Measurements from ENCODE around the gene NKAIN1. TPM values are rescaled to one million over a fixed set of nuclear protein-coding genes. Genes with fewer than 3 reads are reported as not detected.

The NKAIN1 gene
- 0.10 TPM in 1 of 2 replicates, not detected in the other for total RNA-seq

GRCh38 chr1:31239653-31240241 lies at the start of gene NKAIN1:
Gene NKAIN1, minus strand, starts transcription at chr1:31239887. Its CDS starts 340 bp downstream, at chr1:31239547.

Other genes starting within 250 kb of the NKAIN1 start
- 107 TPM in 2 replicates for gene PUM1, start 174.2 kb downstream of the NKAIN1 start, total RNA-seq
- gene SNRNP40, start 56.9 kb upstream of the NKAIN1 start, total RNA-seq, result 109 and 129 TPM in 2 replicates
- gene ZCCHC17, start 57.1 kb upstream of the NKAIN1 start, total RNA-seq, result 28.7 and 39.1 TPM in 2 replicates
- gene FABP3, start 133.2 kb upstream of the NKAIN1 start, total RNA-seq, result 0.65 and 0.86 TPM in 2 replicates
- gene SERINC2, start 173.3 kb upstream of the NKAIN1 start, total RNA-seq, result 14.6 and 23.2 TPM in 2 replicates